GM12891 (cell line): Measurements from ENCODE around the gene FIGNL2. TPM values are rescaled to one million over a fixed set of nuclear protein-coding genes. Genes with fewer than 3 reads are reported as not detected.

Experiments used
- DNase-seq: peaks from one replicate; pipeline ENCODE4 v3.0.0; 2011; ENCODE audit warnings: low spot score; ENCODE audit not compliant: insufficient read length
- FAIRE-seq: peaks from 2 replicates; lab custom pipeline; 2011; peaks lifted over from hg19 to GRCh38; lab: Jason Lieb, UNC
- PAX5 ChIP-seq: IDR thresholded peaks from 2 replicates; pipeline ENCODE4 v1.6.1; 2011; ENCODE audit warnings: low read length, moderate library complexity, mild to moderate bottlenecking; ENCODE audit not compliant: insufficient read depth, severe bottlenecking
- POLR2A ChIP-seq: IDR thresholded peaks from 2 replicates; pipeline ENCODE4 v1.6.1; 2011; ENCODE audit warnings: low read depth, low read length, control low read depth
- POLR2AphosphoS5 ChIP-seq: IDR thresholded peaks from 2 replicates; pipeline ENCODE4 v1.6.1; 2011; ENCODE audit warnings: low read depth, low read length, control low read depth
- POU2F2 ChIP-seq: IDR thresholded peaks from 2 replicates; pipeline ENCODE4 v1.6.1; 2011; ENCODE audit warnings: low read depth, mild to moderate bottlenecking, control low read depth, low read length, moderate library complexity
- SPI1 ChIP-seq: IDR thresholded peaks from 2 replicates; pipeline ENCODE4 v1.6.1; 2011; ENCODE audit warnings: low read depth, low read length, control low read depth
- TAF1 ChIP-seq: IDR thresholded peaks from 2 replicates; pipeline ENCODE4 v1.6.1; 2011; ENCODE audit warnings: low read depth, low read length, control low read depth
- polyA plus RNA-seq: library from polyadenylated mRNA; unstranded; fragments of >200 nt; gene quantifications from one replicate; pipeline ENCODE4 v1.2.1, GENCODE V29; 2012; ENCODE audit warnings: low read depth, missing spikeins, inconsistent platforms; ENCODE audit not compliant: missing spikeins

FIGNL2 gene, protein sequence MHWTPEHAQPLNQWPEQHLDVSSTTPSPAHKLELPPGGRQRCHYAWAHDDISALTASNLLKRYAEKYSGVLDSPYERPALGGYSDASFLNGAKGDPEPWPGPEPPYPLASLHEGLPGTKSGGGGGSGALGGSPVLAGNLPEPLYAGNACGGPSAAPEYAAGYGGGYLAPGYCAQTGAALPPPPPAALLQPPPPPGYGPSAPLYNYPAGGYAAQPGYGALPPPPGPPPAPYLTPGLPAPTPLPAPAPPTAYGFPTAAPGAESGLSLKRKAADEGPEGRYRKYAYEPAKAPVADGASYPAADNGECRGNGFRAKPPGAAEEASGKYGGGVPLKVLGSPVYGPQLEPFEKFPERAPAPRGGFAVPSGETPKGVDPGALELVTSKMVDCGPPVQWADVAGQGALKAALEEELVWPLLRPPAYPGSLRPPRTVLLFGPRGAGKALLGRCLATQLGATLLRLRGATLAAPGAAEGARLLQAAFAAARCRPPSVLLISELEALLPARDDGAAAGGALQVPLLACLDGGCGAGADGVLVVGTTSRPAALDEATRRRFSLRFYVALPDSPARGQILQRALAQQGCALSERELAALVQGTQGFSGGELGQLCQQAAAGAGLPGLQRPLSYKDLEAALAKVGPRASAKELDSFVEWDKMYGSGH
- polyA plus RNA-seq = not detected

DNA sequence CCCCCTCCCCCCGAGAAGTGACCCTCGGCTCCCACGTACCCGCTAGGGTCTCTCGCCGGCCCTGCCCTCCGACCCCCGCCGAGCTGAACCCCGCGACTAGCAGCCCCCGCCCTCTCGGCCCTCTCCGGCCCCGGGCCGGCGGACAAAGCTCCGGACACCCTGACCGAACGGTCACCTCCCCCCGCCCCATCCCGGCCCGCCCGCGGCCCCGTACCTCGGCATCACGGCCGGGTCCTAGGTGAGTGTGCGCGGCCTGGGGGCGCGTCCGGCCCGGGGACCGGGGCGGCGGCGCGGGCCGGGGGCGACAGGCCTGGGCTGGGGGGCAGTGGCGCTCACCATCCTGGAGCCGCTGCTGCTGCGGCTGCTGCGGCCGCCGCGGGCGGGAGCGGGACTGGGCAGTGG lies at the start of gene FIGNL2:
Gene FIGNL2, minus strand, starts transcription at position 393 of the 402 bp plus-strand sequence. CDS start 26,305 bp downstream, outside the sequence.
- no peak for DNase-seq
- no peak for FAIRE-seq
- no peak for TF ChIP-seq PAX5
- TF ChIP-seq SPI1 = no peak
- TF ChIP-seq TAF1 = no peak
- no peak for TF ChIP-seq POLR2AphosphoS5
- TF ChIP-seq POU2F2 = no peak
- TF ChIP-seq POLR2A = no peak

DNA sequence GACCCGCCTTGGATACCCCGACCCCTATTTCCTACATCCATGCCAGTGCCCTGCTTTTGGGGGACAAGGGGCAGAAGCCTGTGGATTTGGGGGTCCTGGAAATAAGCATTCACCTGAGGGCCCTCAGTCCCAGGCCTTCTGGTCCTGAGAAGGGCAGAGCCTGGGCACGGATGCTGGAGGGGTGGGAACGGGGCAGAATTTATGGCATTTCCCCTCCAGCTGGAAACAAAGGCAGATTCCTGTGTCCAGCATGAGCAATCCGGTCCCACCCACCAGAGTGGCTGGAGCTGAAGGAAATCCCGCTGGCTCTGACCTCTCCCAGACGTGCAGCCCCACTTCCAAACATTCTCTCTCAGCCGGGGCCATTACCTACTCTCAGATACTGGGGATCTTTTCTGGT lies 48.7 kb upstream of the FIGNL2 start:
- no peak for DNase-seq
- no peak for FAIRE-seq
- no peak for TF ChIP-seq POLR2A
- no peak for TF ChIP-seq TAF1
- no peak for TF ChIP-seq POLR2AphosphoS5
- TF ChIP-seq SPI1 = no peak
- TF ChIP-seq POU2F2 = no peak
- TF ChIP-seq PAX5 = no peak

DNA sequence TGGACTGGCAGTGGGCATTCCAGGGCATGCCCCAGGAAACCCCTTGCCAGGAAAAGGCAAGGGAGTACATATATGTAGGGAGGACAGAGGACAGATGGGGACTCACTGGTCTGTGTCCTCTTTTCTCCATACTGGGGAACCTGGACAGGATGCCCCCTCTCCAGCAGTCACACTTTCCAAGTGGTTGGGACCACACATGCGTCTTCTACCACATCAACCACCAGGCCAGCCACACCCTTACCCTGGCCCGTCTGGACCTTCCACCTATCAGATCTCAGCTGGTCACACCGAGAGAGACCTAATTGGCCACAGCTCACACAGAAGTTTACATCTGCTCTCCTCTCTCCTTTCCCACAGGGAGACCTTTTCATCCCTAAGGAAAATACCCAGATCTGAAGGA lies 47.7 kb upstream of the FIGNL2 start:
- DNase-seq = no peak
- no peak for FAIRE-seq
- no peak for TF ChIP-seq POLR2AphosphoS5
- TF ChIP-seq PAX5 = no peak
- TF ChIP-seq SPI1 = no peak
- no peak for TF ChIP-seq POLR2A
- no peak for TF ChIP-seq TAF1
- TF ChIP-seq POU2F2 = no peak

DNA sequence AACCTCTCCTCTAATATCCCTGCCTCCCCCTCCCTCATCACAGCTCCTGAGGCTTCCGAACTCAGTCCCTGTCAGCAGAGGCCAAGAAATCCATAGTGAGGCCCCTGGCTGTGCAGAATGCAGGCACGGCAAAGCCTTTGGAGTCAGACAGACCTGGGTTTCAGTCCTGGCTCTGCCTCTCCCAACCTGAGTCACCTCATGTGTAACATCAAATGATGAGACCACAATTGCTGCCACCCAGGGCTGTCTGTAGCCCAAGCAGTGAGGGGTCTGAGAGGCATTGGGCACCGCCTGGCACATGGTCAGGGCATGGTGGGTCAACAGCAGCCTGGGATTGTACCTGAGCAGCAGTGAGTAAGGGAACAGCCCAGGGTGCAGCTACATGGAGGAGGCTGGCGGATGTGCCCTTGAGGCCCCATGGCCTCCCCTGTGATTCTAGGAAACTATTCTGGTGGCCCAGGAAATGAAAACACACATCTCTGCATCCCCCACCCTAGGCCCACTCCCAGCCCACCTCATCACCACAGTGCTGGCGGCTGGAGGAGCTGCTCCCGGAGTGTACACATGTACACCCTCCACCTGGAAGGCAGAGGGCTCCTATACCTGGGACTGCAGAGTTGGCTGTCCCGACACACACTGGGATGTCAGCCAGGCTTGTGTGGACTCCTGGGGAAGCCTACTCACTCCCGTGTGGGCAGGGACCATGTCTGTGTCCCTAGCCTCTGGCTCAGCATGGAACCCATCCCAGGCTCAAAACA lies 47.0 kb upstream of the FIGNL2 start:
- no peak for DNase-seq
- TF ChIP-seq POU2F2 (no peak), POLR2A (no peak), POLR2AphosphoS5 (no peak), SPI1 (no peak), TAF1 (no peak), PAX5 (no peak)
- FAIRE-seq = no peak

DNA sequence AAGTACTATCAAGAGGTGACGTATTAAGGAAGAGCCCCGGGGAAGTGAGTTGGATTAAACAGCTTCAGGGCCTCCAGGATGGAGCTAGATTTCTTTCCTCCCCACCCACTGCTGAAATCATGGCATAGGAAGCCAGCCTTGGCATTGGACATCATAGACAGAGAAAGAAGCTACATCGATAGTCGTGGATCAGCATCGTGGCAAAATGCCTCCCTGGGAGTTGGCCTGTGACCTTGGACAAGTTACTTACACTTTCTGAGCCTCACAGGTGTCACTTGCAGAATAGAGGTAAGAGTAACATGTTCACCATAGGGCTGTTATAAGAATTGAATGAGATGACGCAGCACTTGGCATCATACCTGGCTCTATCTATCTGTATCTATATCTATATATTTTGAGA lies 45.3 kb upstream of the FIGNL2 start:
- DNase-seq = no peak
- TF ChIP-seq SPI1 (no peak), POLR2A (no peak), TAF1 (no peak), PAX5 (no peak), POU2F2 (no peak)
- FAIRE-seq = no peak

DNA sequence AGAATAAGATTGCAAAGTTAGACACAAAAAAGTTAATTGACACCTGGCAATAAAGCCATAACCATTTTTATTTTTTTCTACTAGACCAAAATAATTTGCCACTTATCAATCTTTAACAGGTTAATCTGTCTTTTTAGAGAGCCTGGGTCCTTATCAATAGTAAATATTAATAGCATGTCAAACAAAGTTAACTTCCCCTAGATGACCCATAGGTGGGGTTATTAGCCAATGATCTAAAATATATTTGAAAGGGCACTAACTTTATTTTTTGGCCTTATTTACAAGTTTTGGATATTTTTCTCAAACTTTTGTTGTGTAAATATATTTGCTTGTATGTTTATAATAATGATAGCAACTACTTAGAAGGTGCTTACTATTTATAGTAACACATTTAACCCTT lies 43.3 kb upstream of the FIGNL2 start:
- DNase-seq = no peak
- no peak for FAIRE-seq

DNA sequence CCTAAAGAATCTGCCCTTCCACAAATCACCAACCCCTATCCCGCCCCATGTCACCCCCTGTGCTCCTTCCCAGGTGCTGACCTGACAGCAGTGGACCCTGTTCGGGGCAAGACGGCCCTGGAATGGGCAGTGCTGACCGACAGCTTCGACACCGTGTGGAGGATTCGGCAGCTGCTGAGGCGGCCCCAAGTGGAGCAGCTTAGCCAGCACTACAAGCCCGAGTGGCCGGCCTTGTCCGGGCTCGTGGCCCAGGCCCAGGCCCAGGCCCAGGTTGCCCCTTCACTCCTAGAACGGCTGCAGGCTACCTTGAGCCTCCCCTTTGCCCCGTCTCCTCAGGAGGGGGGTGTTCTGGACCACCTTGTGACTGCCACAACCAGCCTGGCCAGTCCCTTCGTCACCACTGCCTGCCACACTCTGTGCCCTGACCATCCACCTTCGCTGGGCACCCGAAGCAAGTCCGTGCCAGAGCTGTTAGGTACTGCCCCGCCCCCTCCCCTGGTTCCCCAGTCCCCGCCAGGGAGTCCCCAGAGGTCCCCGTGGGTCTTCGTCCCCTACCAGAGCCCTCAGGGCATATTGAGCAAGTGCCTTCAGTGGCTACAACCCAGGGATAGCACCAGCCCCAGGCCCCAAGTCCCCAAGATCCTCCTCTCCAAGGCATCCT lies 42.1 kb upstream of the FIGNL2 start:
- DNase-seq (no peak), FAIRE-seq (no peak)
- TF ChIP-seq TAF1 (no peak), SPI1 (no peak), PAX5 (no peak), POLR2A (no peak), POLR2AphosphoS5 (no peak), POU2F2 (no peak)

More for the DNA sequence above, 43.3 kb upstream of the FIGNL2 start:
- TF ChIP-seq PAX5 = no peak
- TF ChIP-seq SPI1 = no peak
- no peak for TF ChIP-seq TAF1
- TF ChIP-seq POLR2AphosphoS5 = no peak
- no peak for TF ChIP-seq POU2F2
- no peak for TF ChIP-seq POLR2A

DNA sequence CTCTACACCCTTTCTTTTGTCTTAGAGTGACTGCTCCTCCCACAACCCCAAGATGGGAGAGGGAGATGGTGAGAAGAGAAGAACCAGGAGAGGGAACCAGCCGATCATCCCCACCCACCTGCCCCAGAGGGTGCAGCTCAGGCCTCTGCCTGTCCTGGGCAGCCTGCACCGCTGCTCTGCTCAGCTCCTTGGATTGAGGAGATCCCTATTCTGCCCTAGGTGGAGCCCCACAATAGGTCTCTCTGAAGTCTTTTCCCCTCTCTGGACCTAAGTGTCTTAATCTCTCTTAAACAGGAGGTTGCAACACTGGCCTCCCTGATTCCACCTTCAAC lies 41.6 kb upstream of the FIGNL2 start:
- no peak for DNase-seq
- no peak for TF ChIP-seq POU2F2
- no peak for TF ChIP-seq TAF1
- TF ChIP-seq PAX5 = no peak
- TF ChIP-seq POLR2A = no peak
- no peak for TF ChIP-seq POLR2AphosphoS5
- TF ChIP-seq SPI1 = no peak
- no peak for FAIRE-seq
